Keratinocyte (primary cell): ENCODE results near the gene UROC1. TPM values are rescaled to one million over a fixed set of nuclear protein-coding genes. Genes with fewer than 3 reads are reported as not detected.

ENCODE experiments used
- DNase-seq: peaks from one replicate; pipeline ENCODE4 v3.0.0-alpha.2; 2011; ENCODE audit warnings: low read depth, missing footprints, low spot score
- FAIRE-seq: peaks from 2 replicates; lab custom pipeline; 2011; peaks lifted over from hg19 to GRCh38; lab: Jason Lieb, UNC
- H2AFZ ChIP-seq: 2 replicates; pipeline ENCODE4 v1.6.0; 2012; ENCODE audit warnings: low read length, control low read depth, inconsistent platforms; ENCODE audit not compliant: control insufficient read depth
- H3K27ac ChIP-seq: 2 replicates; pipeline ENCODE4 v1.5.1; 2011; ENCODE audit warnings: low read length; ENCODE audit not compliant: control insufficient read depth, insufficient read depth
- H3K27me3 ChIP-seq: 3 replicates; pipeline ENCODE4 v1.6.0; 2011; ENCODE audit warnings: low read length; ENCODE audit not compliant: control insufficient read depth, insufficient read depth; ENCODE audit errors: extremely low read depth
- H3K36me3 ChIP-seq, 2 experiments: 2 replicates in 1 of 2; 3 replicates in 1 of 2; pipeline ENCODE4 v1.5.1; 2011; ENCODE audit warnings: low read length in 2 of 2, mild to moderate bottlenecking in 1 of 2; ENCODE audit not compliant: control insufficient read depth in 2 of 2, insufficient read depth in 2 of 2; ENCODE audit errors: extremely low read depth in 1 of 2
- H3K4me1 ChIP-seq: 3 replicates; pipeline ENCODE4 v1.5.1; 2011; ENCODE audit warnings: low read length; ENCODE audit not compliant: control insufficient read depth, insufficient read depth; ENCODE audit errors: extremely low read depth
- H3K4me2 ChIP-seq: 3 replicates; pipeline ENCODE4 v1.6.0; 2011; ENCODE audit warnings: low read depth, low read length; ENCODE audit not compliant: control insufficient read depth, insufficient read depth; ENCODE audit errors: extremely low read depth
- H3K4me3 ChIP-seq, 3 experiments: fragments of 200-600 bp in 1 of 3; sonication (generic) in 1 of 3; 2 replicates in 2 of 3; 3 replicates in 1 of 3; pipeline ENCODE4 v1.5.1; 2011 to 2016; ENCODE audit warnings: low read length in 3 of 3, mild to moderate bottlenecking in 3 of 3, control low read depth in 2 of 3, inconsistent platforms in 1 of 3, low read depth in 1 of 3, mixed read lengths in 1 of 3, mixed run types in 1 of 3, moderate library complexity in 1 of 3; ENCODE audit not compliant: control insufficient read depth in 2 of 3, insufficient read depth in 2 of 3; ENCODE audit errors: extremely low read depth in 1 of 3
- H3K79me2 ChIP-seq: 2 replicates; pipeline ENCODE4 v1.6.0; 2012; ENCODE audit warnings: low read length; ENCODE audit not compliant: control insufficient read depth, insufficient read depth
- H3K9ac ChIP-seq: 3 replicates; pipeline ENCODE4 v1.6.0; 2011; ENCODE audit warnings: low read length; ENCODE audit not compliant: control insufficient read depth, insufficient read depth; ENCODE audit errors: extremely low read depth
- H3K9me1 ChIP-seq: 3 replicates; pipeline ENCODE4 v1.6.0; 2011; ENCODE audit warnings: low read length; ENCODE audit not compliant: control insufficient read depth, insufficient read depth; ENCODE audit errors: extremely low read depth
- H3K9me3 ChIP-seq: 2 replicates; pipeline ENCODE4 v1.5.1; 2012; ENCODE audit warnings: low read depth, low read length; ENCODE audit not compliant: control insufficient read depth
- H4K20me1 ChIP-seq: 3 replicates; pipeline ENCODE4 v1.6.0; 2011; ENCODE audit warnings: low read length; ENCODE audit not compliant: control insufficient read depth, insufficient read depth; ENCODE audit errors: extremely low read depth
- EZH2 ChIP-seq: IDR thresholded peaks from one replicate; pipeline ENCODE4 v1.6.1; 2012; ENCODE audit warnings: inconsistent platforms, mild to moderate bottlenecking, low read length, moderate library complexity
- dilution Hi-C: fragments of 300-500 bp; cut with MboI; formaldehyde crosslinking; loops from one replicate; pipeline ENCODE4 v1.7.0; 2020; ENCODE audit warnings: low sequenced_read_pairs; ENCODE audit not compliant: extremely low pct_ligation_motif_present
- polyA plus RNA-seq, 5 experiments: library from polyadenylated mRNA; depleted of rRNA in 3 of 5; stranded (reverse) in 3 of 5; stranded (forward) in 1 of 5; unstranded in 1 of 5; fragments of >200 nt; gene quantifications; 1 replicate in 1 of 5; 2 replicates in 3 of 5; 3 replicates in 1 of 5; pipeline versions ENCODE4 v1.2.1 to v1.2.3, GENCODE V29; 2011 to 2012; ENCODE audit warnings: missing spikeins in 2 of 5, low read depth in 1 of 5, low replicate concordance in 1 of 5
- TF ChIP-seq, protein P1 (sequence below), 3 experiments: IDR thresholded peaks in 1 of 3; conservative IDR thresholded peaks in 1 of 3; optimal IDR thresholded peaks in 1 of 3; 2 replicates in 2 of 3; 3 replicates in 1 of 3; pipeline versions ENCODE3 to v1.5.1; 2011; ENCODE audit warnings: low read length in 3 of 3, mild to moderate bottlenecking in 3 of 3, moderate library complexity in 2 of 3, control low read depth in 1 of 3, inconsistent platforms in 1 of 3; ENCODE audit not compliant: insufficient read depth in 2 of 3; ENCODE audit errors: extremely low read depth in 1 of 3

Gene UROC1
- polyA plus RNA-seq, 1 donor (not counting 4 experiments of a cell fraction or from before 2014, with no cell fraction given): not detected

DNA sequence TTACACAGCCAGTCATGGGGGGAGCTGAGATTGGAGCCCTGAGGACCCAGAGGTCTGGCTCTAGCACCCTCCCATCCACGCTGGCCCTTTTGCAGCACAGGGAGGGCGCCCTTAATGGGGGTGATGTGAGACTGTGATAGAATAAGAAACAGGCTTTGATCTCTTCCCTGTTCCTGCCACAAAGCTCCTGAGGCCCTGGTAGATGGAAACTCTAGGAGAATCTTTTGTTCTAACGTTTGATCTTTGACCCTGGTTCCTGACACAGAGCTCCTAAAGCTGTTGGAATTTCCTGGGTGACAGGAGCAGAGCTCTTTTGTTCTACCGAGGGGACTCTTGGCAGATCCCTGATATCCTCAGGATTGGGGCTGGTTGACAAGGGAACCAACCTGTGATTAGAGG is 1.2 kb upstream of the UROC1 start:
- no peaks in the 10 kb centered on the region for H3K36me3 ChIP-seq
- FAIRE-seq: no peak

DNA sequence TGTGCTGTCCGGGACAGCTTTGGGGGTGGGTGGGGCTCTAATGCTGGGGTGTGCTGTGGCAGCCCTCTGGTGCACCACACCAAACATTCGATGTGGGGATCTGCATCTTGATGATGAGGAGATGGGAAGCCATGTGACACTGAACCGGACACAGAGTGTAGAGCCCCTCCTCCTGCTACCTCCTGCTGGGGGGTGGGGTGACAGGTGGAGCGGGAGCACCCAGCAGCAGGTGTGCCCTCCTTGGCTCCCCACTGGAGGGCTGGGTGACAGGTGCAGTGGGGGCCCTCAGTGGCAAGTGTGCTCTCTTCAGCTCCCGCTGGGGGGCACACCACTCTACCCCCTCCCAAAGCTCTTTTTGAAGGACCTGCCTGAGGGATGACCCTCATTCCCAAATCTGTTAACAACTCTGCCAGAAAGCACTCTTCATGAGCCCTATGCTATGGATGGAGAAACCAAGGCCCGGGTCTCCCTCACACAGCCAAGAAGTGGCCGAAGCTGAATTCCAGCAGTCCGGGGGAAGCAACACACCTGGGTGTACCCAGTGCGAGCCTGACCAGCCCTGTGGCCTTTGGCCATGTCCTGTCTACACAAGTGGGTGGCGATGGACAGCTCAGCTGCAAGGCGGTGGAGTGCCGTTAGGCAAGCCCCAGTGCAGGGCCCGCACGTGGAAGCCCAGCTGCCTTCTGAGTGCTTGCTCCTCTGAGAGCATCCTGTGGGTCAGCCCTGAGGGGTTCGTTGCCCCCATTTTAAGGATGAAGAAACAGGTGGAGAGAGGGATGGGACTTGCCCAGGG is 609 bp upstream of the UROC1 start:
- dilution Hi-C loops: no loop called here

More for the DNA sequence above, 1.2 kb upstream of the UROC1 start:
- no peaks in the 10 kb centered on the region for H3K79me2 ChIP-seq
- H3K4me1 ChIP-seq: no peaks in the 10 kb centered on the region
- TF ChIP-seq, protein P1, sequence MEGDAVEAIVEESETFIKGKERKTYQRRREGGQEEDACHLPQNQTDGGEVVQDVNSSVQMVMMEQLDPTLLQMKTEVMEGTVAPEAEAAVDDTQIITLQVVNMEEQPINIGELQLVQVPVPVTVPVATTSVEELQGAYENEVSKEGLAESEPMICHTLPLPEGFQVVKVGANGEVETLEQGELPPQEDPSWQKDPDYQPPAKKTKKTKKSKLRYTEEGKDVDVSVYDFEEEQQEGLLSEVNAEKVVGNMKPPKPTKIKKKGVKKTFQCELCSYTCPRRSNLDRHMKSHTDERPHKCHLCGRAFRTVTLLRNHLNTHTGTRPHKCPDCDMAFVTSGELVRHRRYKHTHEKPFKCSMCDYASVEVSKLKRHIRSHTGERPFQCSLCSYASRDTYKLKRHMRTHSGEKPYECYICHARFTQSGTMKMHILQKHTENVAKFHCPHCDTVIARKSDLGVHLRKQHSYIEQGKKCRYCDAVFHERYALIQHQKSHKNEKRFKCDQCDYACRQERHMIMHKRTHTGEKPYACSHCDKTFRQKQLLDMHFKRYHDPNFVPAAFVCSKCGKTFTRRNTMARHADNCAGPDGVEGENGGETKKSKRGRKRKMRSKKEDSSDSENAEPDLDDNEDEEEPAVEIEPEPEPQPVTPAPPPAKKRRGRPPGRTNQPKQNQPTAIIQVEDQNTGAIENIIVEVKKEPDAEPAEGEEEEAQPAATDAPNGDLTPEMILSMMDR (optimal IDR thresholded peaks at IDR 0.05 in 1 of 3, IDR thresholded peaks at IDR 0.05 in 1 of 3, conservative IDR thresholded peaks at IDR 0.05 in 1 of 3; ENCODE audit: extremely low read depth in 1 of 3, insufficient read depth in 2 of 3, low read length in 3 of 3): no peak
- TF ChIP-seq EZH2: no peak
- H3K9me1 ChIP-seq: no peaks in the 10 kb centered on the region
- no peak overlapping the region for H3K9ac ChIP-seq
- H2AFZ ChIP-seq: no peak overlapping the region
- no peak overlapping the region for H3K4me2 ChIP-seq
- dilution Hi-C loops: no loop called here
- H4K20me1 ChIP-seq: no peaks in the 10 kb centered on the region
- H3K27ac ChIP-seq: no peak overlapping the region
- H3K27me3 ChIP-seq: peaks cover 20% of the 10 kb centered on the region
- no peak for DNase-seq
- H3K4me3 ChIP-seq: no peak overlapping the region
- no peaks in the 10 kb centered on the region for H3K9me3 ChIP-seq

More for the DNA sequence above, 609 bp upstream of the UROC1 start:
- no peaks in the 10 kb centered on the region for H3K9me1 ChIP-seq
- H3K9me3 ChIP-seq: no peaks in the 10 kb centered on the region
- no peak overlapping the region for H3K4me2 ChIP-seq
- no peak for FAIRE-seq
- no peaks in the 10 kb centered on the region for H3K79me2 ChIP-seq
- H3K27ac ChIP-seq: no peak overlapping the region
- no peak overlapping the region for H3K4me3 ChIP-seq
- TF ChIP-seq, protein P1 (optimal IDR thresholded peaks at IDR 0.05 in 1 of 3, IDR thresholded peaks at IDR 0.05 in 1 of 3, conservative IDR thresholded peaks at IDR 0.05 in 1 of 3; ENCODE audit: extremely low read depth in 1 of 3, insufficient read depth in 2 of 3, low read length in 3 of 3): no peak
- no peak for TF ChIP-seq EZH2
- no peaks in the 10 kb centered on the region for H3K36me3 ChIP-seq
- no peaks in the 10 kb centered on the region for H4K20me1 ChIP-seq
- H2AFZ ChIP-seq: no peak overlapping the region
- H3K4me1 ChIP-seq: no peaks in the 10 kb centered on the region
- H3K9ac ChIP-seq: no peak overlapping the region
- peaks cover 14% of the 10 kb centered on the region for H3K27me3 ChIP-seq
- no peak for DNase-seq
